ENCODE data around the gene FOXRED1.
"Not testable (repeated sequence)": the region's sequence is repeated elsewhere in the genome, so short reads cannot be mapped to it uniquely, and the experiment has no call there.

The FOXRED1 gene

GRCh38 chr11:126277780-126278179 lies 8.8 kb downstream of the FOXRED1 start:
- no peak for DNase-seq

GRCh38 chr11:126279191-126279590 lies 10.2 kb downstream of the FOXRED1 start:
- no peak for DNase-seq

GRCh38 chr11:126280595-126280994 lies 11.6 kb downstream of the FOXRED1 start:
- peak; percentile 96 for DNase-seq

GRCh38 chr11:126281245-126281644 lies 12.3 kb downstream of the FOXRED1 start:
- no peak for DNase-seq

GRCh38 chr11:126281666-126282175 lies 12.8 kb downstream of the FOXRED1 start:
- peak; percentile 64 for DNase-seq

GRCh38 chr11:126282361-126282735 lies 13.4 kb downstream of the FOXRED1 start:
- peak; percentile 84 for DNase-seq

- peak; percentile 85 for DNase-seq
Measured at GRCh38 chr11:126282736-126283591, 14.0 kb downstream of the FOXRED1 start, which contains the start of gene TIRAP. TSS of gene TIRAP (plus strand) at chr11:126283093. CDS start at chr11:126290895, 7,802 bp downstream.

GRCh38 chr11:126284829-126285228 lies 15.9 kb downstream of the FOXRED1 start:
- DNase-seq, result no peak

GRCh38 chr11:126288237-126288636 lies 19.3 kb downstream of the FOXRED1 start:
- DNase-seq, result no peak

- DNase-seq, result no peak
Measured at GRCh38 chr11:126290887-126291286, 21.9 kb downstream of the FOXRED1 start.

GRCh38 chr11:126293726-126294125 lies 24.8 kb downstream of the FOXRED1 start:
- DNase-seq, result no peak

- no peak for DNase-seq
Measured at GRCh38 chr11:126297004-126297403, 28.1 kb downstream of the FOXRED1 start.

GRCh38 chr11:126303623-126304456 lies 34.9 kb downstream of the FOXRED1 start, which contains the start of gene DCPS:
TSS of gene DCPS (plus strand) at chr11:126304060. CDS start at chr11:126304081, 21 bp downstream.
- peak; percentile 96 for DNase-seq

GRCh38 chr11:126304457-126305075 lies 35.6 kb downstream of the FOXRED1 start:
- no peak for DNase-seq

- no peak for DNase-seq
Measured at GRCh38 chr11:126305699-126306098, 36.7 kb downstream of the FOXRED1 start.

GRCh38 chr11:126307706-126308105 lies 38.8 kb downstream of the FOXRED1 start:
- peak; percentile 83 for DNase-seq

GRCh38 chr11:126308271-126308671 lies 39.3 kb downstream of the FOXRED1 start:
- no peak for DNase-seq

- DNase-seq, result not testable (repeated sequence)
Measured at GRCh38 chr11:126308771-126309170, 39.8 kb downstream of the FOXRED1 start.

GRCh38 chr11:126310200-126310991 lies 41.4 kb downstream of the FOXRED1 start:
- DNase-seq, result peak; percentile 89

- no peak for DNase-seq
Measured at GRCh38 chr11:126310992-126311310, 42.0 kb downstream of the FOXRED1 start.

GRCh38 chr11:126311401-126312291 lies 42.7 kb downstream of the FOXRED1 start:
- DNase-seq, result peak; percentile 100

All from GF-D8 (cell line).